22Rv1 (cell line): ENCODE results near the gene CTTN.

Source experiments
- H3K27ac ChIP-seq: fragments of 450-650 bp; 2 replicates; pipeline ENCODE4 v1.5.1; 2017
- CTCF ChIP-seq: fragments of 450-650 bp; IDR thresholded peaks from 2 replicates; pipeline ENCODE4 v1.5.1; 2017; ENCODE audit warnings: mild to moderate bottlenecking
- ZFX ChIP-seq: fragments of 450-650 bp; IDR thresholded peaks from 2 replicates; pipeline ENCODE4 v1.6.1; 2017; ENCODE audit warnings: antibody characterized with exemption, borderline replicate concordance

CTTN gene

GRCh38 chr11:70429724-70430521 lies 31.6 kb downstream of the CTTN start:
- H3K27ac ChIP-seq: no peak overlapping the region
- TF ChIP-seq CTCF: no peak
- no peak for TF ChIP-seq ZFX

- TF ChIP-seq ZFX (no peak), CTCF (no peak)
- H3K27ac ChIP-seq: no peak overlapping the region
These were observed 32.6 kb downstream of the CTTN start for GRCh38 chr11:70430671-70431574.

- H3K27ac ChIP-seq: no peak overlapping the region
- TF ChIP-seq CTCF (no peak), ZFX (no peak)
These were observed 33.3 kb downstream of the CTTN start for GRCh38 chr11:70431611-70432010.

- no peak for TF ChIP-seq CTCF
- TF ChIP-seq ZFX: no peak
- no peak overlapping the region for H3K27ac ChIP-seq
These were observed 33.7 kb downstream of the CTTN start for GRCh38 chr11:70432065-70432464.

GRCh38 chr11:70432580-70432979 lies 34.3 kb downstream of the CTTN start:
- TF ChIP-seq ZFX (no peak), CTCF (no peak)
- no peak overlapping the region for H3K27ac ChIP-seq

GRCh38 chr11:70433038-70433437 lies 34.7 kb downstream of the CTTN start:
- H3K27ac ChIP-seq: no peak overlapping the region
- TF ChIP-seq ZFX (no peak), CTCF (no peak)

GRCh38 chr11:70433526-70433925 lies 35.2 kb downstream of the CTTN start:
- TF ChIP-seq CTCF (no peak), ZFX (no peak)
- no peak overlapping the region for H3K27ac ChIP-seq
